HFFc6 (cell line): Measurements from ENCODE around the gene SSR1. TPM values are rescaled to one million over a fixed set of nuclear protein-coding genes. Genes with fewer than 3 reads are reported as not detected.
"Not testable (repeated sequence)": the region's sequence is repeated elsewhere in the genome, so short reads cannot be mapped to it uniquely, and the experiment has no call there.

ENCODE experiments used
- DNase-seq: peaks from one replicate; pipeline ENCODE4 v3.0.0-alpha.2; 2018
- H3K27ac Mint-ChIP-seq: 2 replicates; pipeline ENCODE4 v1.8.0; 2020; ENCODE audit warnings: mild to moderate bottlenecking, mixed read lengths
- H3K27me3 Mint-ChIP-seq: 2 replicates; pipeline ENCODE4 v1.8.0; 2021; ENCODE audit warnings: mild to moderate bottlenecking, moderate library complexity, mixed read lengths; ENCODE audit not compliant: insufficient read depth
- H3K36me3 Mint-ChIP-seq: 2 replicates; pipeline ENCODE4 v1.8.0; 2021; ENCODE audit warnings: low read depth, mixed read lengths
- H3K4me1 Mint-ChIP-seq: 2 replicates; pipeline ENCODE4 v1.8.0; 2020; ENCODE audit warnings: low read depth, mixed read lengths
- H3K4me3 Mint-ChIP-seq: 2 replicates; pipeline ENCODE4 v1.8.0; 2020; ENCODE audit warnings: mild to moderate bottlenecking, moderate library complexity, mixed read lengths
- H3K9me3 Mint-ChIP-seq: 2 replicates; pipeline ENCODE4 v1.8.0; 2020; ENCODE audit warnings: mild to moderate bottlenecking, mixed read lengths
- total RNA-seq, 6 experiments: library from RNA; stranded (reverse); fragmentation: NEBNext Ultra II Directional; extraction: Animal tissue kit (Norgen Biotek cat#: 25700); gene quantifications; 2 replicates in 1 of 6; 3 replicates in 5 of 6; pipeline ENCODE4 v1.2.3, GENCODE V29; 2021
- TF ChIP-seq, protein P1 (sequence below): fragments of 200-600 bp; sonication (generic); IDR thresholded peaks from 2 replicates; pipeline ENCODE4 v1.5.0; 2021; ENCODE audit warnings: antibody characterized with exemption, mild to moderate bottlenecking

SSR1 gene
- total RNA-seq, 6 experiments from 2014 or later = 279 to 334 (median 307) TPM

DNA sequence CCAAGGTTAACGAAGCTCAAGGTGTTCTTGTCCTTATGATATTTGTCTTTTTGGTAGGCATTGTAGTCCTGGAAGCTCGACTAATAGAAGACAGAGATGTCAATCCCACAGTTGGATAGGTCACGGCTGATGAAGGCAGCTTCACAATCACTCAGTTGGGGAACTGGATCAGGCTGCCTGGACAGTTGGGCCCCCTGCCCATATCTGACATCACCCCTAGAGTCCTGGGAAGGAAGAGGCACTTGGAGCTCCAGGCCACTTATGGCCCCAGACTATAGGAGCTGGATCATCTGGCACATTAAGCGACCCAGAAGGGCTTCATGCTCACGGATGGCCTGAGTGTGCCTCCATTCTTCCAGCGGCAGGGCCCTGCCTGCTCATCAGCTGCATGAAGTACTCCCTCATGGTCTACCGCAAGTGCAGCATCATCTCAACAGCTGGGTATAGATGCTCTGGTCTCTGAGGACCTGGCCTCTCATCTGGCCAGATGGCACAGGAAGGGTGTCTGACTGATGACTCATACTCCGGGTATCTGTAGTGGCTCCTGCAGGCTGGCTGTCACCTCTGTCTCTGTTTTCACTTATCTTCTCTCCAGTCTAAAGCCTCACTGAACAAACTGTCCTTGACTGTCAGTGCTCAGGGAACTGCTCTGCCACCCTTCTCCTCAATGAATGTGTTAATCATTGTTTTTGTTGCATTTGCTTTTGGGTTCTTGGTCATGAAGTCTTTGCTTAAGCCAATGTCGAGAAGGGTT lies 29.2 kb upstream of the SSR1 start:
- no peak for DNase-seq
- no peaks in the 10 kb centered on the region for H3K9me3 Mint-ChIP-seq
- peaks cover 6% of the 10 kb centered on the region for H3K4me1 Mint-ChIP-seq
- H3K4me3 Mint-ChIP-seq = no peak overlapping the region
- no peak overlapping the region for H3K27ac Mint-ChIP-seq
- no peaks in the 10 kb centered on the region for H3K36me3 Mint-ChIP-seq
- TF ChIP-seq, protein P1, sequence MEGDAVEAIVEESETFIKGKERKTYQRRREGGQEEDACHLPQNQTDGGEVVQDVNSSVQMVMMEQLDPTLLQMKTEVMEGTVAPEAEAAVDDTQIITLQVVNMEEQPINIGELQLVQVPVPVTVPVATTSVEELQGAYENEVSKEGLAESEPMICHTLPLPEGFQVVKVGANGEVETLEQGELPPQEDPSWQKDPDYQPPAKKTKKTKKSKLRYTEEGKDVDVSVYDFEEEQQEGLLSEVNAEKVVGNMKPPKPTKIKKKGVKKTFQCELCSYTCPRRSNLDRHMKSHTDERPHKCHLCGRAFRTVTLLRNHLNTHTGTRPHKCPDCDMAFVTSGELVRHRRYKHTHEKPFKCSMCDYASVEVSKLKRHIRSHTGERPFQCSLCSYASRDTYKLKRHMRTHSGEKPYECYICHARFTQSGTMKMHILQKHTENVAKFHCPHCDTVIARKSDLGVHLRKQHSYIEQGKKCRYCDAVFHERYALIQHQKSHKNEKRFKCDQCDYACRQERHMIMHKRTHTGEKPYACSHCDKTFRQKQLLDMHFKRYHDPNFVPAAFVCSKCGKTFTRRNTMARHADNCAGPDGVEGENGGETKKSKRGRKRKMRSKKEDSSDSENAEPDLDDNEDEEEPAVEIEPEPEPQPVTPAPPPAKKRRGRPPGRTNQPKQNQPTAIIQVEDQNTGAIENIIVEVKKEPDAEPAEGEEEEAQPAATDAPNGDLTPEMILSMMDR = no peak
- peaks cover 18% of the 10 kb centered on the region for H3K27me3 Mint-ChIP-seq

DNA sequence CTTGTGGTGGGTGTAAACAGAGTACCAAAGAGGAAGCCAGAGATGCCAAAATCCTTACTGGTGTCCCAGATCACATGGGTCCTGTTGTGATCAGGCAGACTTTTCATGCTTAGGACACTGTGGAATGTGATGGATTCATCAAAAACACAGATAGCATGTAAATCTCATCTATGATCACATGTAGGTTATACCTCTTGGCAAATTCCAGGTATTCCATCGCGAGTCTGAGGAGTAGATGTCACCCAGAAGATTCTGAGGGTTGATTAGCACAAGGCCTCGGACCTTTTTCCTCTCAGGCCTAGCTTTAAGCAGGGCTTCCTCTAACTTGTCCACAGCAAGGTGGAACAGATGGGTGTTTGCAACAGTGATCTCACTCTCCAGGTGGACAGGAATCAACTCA lies 28.3 kb upstream of the SSR1 start:
- no peaks in the 10 kb centered on the region for H3K36me3 Mint-ChIP-seq
- H3K27me3 Mint-ChIP-seq = peaks cover 18% of the 10 kb centered on the region

DNA sequence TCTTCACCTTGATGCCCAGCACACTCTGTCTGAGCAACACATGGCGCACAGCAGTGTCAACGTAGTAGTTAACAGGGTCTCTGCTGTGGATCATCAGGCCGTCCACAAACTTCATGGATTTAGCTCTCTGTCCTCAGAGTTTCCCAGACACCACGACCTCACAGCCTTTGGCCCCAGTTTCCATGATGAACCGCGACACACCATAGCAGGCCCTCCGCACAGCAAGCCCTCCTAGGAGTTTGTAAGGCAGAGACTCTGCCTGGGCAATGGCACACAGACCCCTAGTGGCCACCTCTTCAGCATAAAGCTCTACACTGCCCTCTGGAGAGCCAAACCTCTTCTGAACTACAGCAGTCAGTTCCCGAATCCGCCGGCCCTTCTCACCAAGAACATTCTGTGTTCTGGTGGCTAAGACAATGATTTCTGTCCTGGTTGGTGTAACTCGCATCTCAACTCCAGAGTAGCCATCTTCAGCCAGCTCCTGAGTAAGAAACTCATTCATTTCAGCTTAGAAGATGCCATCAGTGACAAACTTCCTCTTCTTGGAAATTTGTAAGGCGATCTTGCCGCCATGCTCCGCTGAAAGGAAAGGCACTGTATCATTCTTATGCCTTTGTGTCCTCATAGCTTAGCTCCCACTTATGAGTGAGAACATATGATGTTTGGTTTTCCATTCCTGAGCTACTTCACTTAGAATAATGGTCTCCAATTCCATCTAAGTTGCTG lies 26.2 kb upstream of the SSR1 start:
- H3K4me1 Mint-ChIP-seq, H3K27ac Mint-ChIP-seq, H3K36me3 Mint-ChIP-seq, H3K4me3 Mint-ChIP-seq, H3K9me3 Mint-ChIP-seq, DNase-seq: not testable (repeated sequence)
- H3K27me3 Mint-ChIP-seq = peaks cover 15% of the 10 kb centered on the region
- TF ChIP-seq, protein P1 = peak; percentile 49

More for the DNA sequence above, 28.3 kb upstream of the SSR1 start:
- TF ChIP-seq, protein P1 = no peak
- Mint-ChIP-seq H3K9me3 (no peaks in the 10 kb centered on the region), H3K4me3 (no peak overlapping the region), H3K27ac (no peak overlapping the region), H3K4me1 (peaks cover 6% of the 10 kb centered on the region)
- DNase-seq = no peak

DNA sequence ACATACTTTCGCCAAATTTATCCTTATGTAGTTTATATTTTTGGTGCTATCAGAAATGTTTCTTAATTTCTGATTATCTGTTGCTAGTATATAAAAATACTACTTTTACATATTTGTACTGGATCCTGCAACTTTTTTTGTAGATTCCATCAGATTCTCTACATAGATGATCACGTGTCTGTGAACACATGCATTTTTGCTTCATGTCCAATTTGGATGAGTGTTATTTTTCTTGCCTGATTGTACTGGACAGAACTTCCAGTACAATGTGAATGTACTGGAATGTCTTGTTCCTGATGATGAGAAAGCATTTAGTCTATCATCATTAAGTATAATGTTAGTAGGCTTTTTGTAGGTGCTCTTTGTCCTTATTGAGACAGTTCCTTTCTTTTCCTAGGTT lies 25.0 kb upstream of the SSR1 start:
- Mint-ChIP-seq H3K4me1 (peaks cover 6% of the 10 kb centered on the region), H3K27me3 (peaks cover 12% of the 10 kb centered on the region), H3K4me3 (no peak overlapping the region), H3K27ac (no peak overlapping the region), H3K36me3 (no peaks in the 10 kb centered on the region), H3K9me3 (no peaks in the 10 kb centered on the region)
- TF ChIP-seq, protein P1 = no peak
- peak; percentile 25 for DNase-seq

DNA sequence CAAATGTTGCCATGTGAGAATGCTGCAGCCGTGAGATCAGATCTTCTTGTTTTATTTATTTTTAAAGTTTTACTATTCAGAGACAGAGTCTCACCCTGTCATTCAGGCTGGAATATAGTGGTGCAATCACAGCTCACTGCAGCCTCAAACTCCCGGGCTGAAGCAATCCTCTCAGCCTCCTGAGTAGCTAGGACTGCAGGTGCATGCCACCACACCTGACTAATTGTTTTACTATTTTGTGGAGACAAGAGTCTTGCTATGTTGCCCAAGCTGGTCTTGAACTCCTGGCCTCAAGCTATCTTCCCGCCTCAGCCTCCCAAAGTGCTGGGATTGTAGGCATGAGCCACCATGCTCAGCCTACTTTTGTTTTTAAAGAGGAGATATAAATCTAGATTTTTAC lies 22.5 kb upstream of the SSR1 start:
- no peak for DNase-seq
- Mint-ChIP-seq H3K36me3 (no peaks in the 10 kb centered on the region), H3K4me1 (peaks cover 9% of the 10 kb centered on the region; the same call in 1 of the 2 replicates), H3K27me3 (peaks cover 11% of the 10 kb centered on the region), H3K27ac (no peak overlapping the region), H3K9me3 (no peaks in the 10 kb centered on the region), H3K4me3 (no peak overlapping the region)
- TF ChIP-seq, protein P1 = no peak
